ENCODE results near the gene PEAK3. TPM values are rescaled to one million over a fixed set of nuclear protein-coding genes. Genes with fewer than 3 reads are reported as not detected.

Gene PEAK3
- total and polyA plus RNA-seq, 10 of the 15 experiments (the other 5 are each of a cell fraction or from before 2014, with no cell fraction given): 0.03 to 0.10 (median 0.05) TPM; not detected in 7

- in situ Hi-C loops (cut with MboI) (no loop called here), intact Hi-C loops (cut with micrococcal nuclease; ENCODE audit: unreplicated experiment) (loop anchor here (10.0 kb wide), 1 partner anchor 167 kb away; the partner anchor contains the start of genes IZUMO4 and MOB3A)
- BruUV-seq (replicated peaks): no TSS peak
- ATAC-seq (peak; percentile 17; the same call in 1 of the 3 replicates), DNase-seq (ENCODE audit: low read depth, low spot score) (no peak), FAIRE-seq (no peak)
- Histone ChIP-seq H3K9ac (ENCODE audit: control insufficient read depth, insufficient read depth, low read length) (no peak overlapping the region), H3K27ac (ENCODE audit: control insufficient read depth, insufficient read depth) (no peak overlapping the region), H3K4me1 (ENCODE audit: control insufficient read depth, insufficient read depth, low read length) (peaks cover 25% of the 10 kb centered on the region), H4K20me1 (ENCODE audit: control insufficient read depth, insufficient read depth) (no peaks in the 10 kb centered on the region), H3K4me2 (ENCODE audit: control insufficient read depth, insufficient read depth) (no peak overlapping the region), H3K9me3 (replicated peaks; ENCODE audit: control insufficient read depth, insufficient read depth, low read length) (no peaks in the 10 kb centered on the region), H3K27me3 (replicated peaks in 1 of 2; ENCODE audit: control insufficient read depth in 2 of 2, insufficient read depth in 2 of 2, low read length in 1 of 2) (no peaks in the 10 kb centered on the region), H2AFZ (ENCODE audit: control insufficient read depth, low read depth, low read length) (no peak overlapping the region), H3K36me3 (ENCODE audit: control insufficient read depth in 2 of 2, insufficient read depth in 2 of 2, low read length in 1 of 2) (no peaks in the 10 kb centered on the region), H3K79me2 (ENCODE audit: control insufficient read depth, insufficient read depth, low read length) (no peaks in the 10 kb centered on the region), H3K4me3 (no peak overlapping the region)
- POLR2A ChIA-PET: interaction anchor here (0.7 to 4.7 kb wide), 5 partner anchors 9 to 54 kb away, joined by 3 to 54 read pairs (median 3); partner anchors contain the start of gene PLEKHJ1
- no peak for TF ChIP-seq HDAC2 (IDR thresholded peaks at IDR 0.05)
- TF ChIP-seq, protein P1, sequence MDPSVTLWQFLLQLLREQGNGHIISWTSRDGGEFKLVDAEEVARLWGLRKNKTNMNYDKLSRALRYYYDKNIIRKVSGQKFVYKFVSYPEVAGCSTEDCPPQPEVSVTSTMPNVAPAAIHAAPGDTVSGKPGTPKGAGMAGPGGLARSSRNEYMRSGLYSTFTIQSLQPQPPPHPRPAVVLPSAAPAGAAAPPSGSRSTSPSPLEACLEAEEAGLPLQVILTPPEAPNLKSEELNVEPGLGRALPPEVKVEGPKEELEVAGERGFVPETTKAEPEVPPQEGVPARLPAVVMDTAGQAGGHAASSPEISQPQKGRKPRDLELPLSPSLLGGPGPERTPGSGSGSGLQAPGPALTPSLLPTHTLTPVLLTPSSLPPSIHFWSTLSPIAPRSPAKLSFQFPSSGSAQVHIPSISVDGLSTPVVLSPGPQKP (IDR thresholded peaks at IDR 0.05; ENCODE audit: low read depth, low read length): no peak
- TF ChIP-seq CREM (IDR thresholded peaks at IDR 0.05; ENCODE audit: low read depth): peak; percentile 21; the same call in 1 of the 2 replicates
- no peak for TF ChIP-seq SRF (IDR thresholded peaks at IDR 0.05; ENCODE audit: low read depth in 2 of 2, low read length in 2 of 2)
- TF ChIP-seq, protein P2, sequence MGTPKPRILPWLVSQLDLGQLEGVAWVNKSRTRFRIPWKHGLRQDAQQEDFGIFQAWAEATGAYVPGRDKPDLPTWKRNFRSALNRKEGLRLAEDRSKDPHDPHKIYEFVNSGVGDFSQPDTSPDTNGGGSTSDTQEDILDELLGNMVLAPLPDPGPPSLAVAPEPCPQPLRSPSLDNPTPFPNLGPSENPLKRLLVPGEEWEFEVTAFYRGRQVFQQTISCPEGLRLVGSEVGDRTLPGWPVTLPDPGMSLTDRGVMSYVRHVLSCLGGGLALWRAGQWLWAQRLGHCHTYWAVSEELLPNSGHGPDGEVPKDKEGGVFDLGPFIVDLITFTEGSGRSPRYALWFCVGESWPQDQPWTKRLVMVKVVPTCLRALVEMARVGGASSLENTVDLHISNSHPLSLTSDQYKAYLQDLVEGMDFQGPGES (IDR thresholded peaks at IDR 0.05): no peak
- peak; percentile 28; the same call in 1 of the 2 replicates for TF ChIP-seq SMC3 (IDR thresholded peaks at IDR 0.05; ENCODE audit: borderline replicate concordance, low read length)
- TF ChIP-seq, protein P3, sequence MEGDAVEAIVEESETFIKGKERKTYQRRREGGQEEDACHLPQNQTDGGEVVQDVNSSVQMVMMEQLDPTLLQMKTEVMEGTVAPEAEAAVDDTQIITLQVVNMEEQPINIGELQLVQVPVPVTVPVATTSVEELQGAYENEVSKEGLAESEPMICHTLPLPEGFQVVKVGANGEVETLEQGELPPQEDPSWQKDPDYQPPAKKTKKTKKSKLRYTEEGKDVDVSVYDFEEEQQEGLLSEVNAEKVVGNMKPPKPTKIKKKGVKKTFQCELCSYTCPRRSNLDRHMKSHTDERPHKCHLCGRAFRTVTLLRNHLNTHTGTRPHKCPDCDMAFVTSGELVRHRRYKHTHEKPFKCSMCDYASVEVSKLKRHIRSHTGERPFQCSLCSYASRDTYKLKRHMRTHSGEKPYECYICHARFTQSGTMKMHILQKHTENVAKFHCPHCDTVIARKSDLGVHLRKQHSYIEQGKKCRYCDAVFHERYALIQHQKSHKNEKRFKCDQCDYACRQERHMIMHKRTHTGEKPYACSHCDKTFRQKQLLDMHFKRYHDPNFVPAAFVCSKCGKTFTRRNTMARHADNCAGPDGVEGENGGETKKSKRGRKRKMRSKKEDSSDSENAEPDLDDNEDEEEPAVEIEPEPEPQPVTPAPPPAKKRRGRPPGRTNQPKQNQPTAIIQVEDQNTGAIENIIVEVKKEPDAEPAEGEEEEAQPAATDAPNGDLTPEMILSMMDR (IDR thresholded peaks at IDR 0.05 in 2 of 3, conservative IDR thresholded peaks at IDR 0.05 in 1 of 3; ENCODE audit: control insufficient read depth in 2 of 3, extremely low read depth in 1 of 3, insufficient read depth in 1 of 3, low read depth in 3 of 3, low read length in 3 of 3): peak; percentile 56 to 77 (median 76)
- TF ChIP-seq SIX5 (IDR thresholded peaks at IDR 0.05; ENCODE audit: low read depth, low read length, severe bottlenecking): no peak
- peak; percentile 88 for TF ChIP-seq YY1 (IDR thresholded peaks at IDR 0.05; ENCODE audit: low read depth, low read length)
- TF ChIP-seq SUPT20H (IDR thresholded peaks at IDR 0.05; ENCODE audit: borderline replicate concordance, control insufficient read depth, low read depth, low read length): no peak
- peak; percentile 7; the same call in 1 of the 2 replicates for TF ChIP-seq SPI1 (IDR thresholded peaks at IDR 0.05; ENCODE audit: borderline replicate concordance, insufficient read depth, low read depth, low read length)
- TF ChIP-seq, protein P4, sequence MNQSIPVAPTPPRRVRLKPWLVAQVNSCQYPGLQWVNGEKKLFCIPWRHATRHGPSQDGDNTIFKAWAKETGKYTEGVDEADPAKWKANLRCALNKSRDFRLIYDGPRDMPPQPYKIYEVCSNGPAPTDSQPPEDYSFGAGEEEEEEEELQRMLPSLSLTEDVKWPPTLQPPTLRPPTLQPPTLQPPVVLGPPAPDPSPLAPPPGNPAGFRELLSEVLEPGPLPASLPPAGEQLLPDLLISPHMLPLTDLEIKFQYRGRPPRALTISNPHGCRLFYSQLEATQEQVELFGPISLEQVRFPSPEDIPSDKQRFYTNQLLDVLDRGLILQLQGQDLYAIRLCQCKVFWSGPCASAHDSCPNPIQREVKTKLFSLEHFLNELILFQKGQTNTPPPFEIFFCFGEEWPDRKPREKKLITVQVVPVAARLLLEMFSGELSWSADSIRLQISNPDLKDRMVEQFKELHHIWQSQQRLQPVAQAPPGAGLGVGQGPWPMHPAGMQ (IDR thresholded peaks at IDR 0.05; ENCODE audit: borderline replicate concordance): no peak
- TF ChIP-seq NFIC (IDR thresholded peaks at IDR 0.05; ENCODE audit: low read depth, low read length): no peak
- no peak for TF ChIP-seq EP300 (IDR thresholded peaks at IDR 0.05; ENCODE audit: borderline replicate concordance in 1 of 2, control insufficient read depth in 1 of 2, low read depth in 2 of 2, low read length in 2 of 2)
- no peak for TF ChIP-seq NBN (IDR thresholded peaks at IDR 0.05)
- TF ChIP-seq GATAD2B (conservative IDR thresholded peaks at IDR 0.05; ENCODE audit: low read depth): no peak
- TF ChIP-seq RAD21 (IDR thresholded peaks at IDR 0.05; ENCODE audit: insufficient read depth, low read depth, low read length): peak; percentile 50
- CTCF ChIA-PET: interaction anchor here (0.6 to 6.7 kb wide), 20 partner anchors 9 to 298 kb away, joined by 3 to 130 read pairs (median 4); partner anchors contain the start of genes LSM7, PLEKHJ1 and TIMM13
- SMC1A ChIA-PET (ENCODE audit: uncharacterized antibody, unreplicated experiment): interaction anchor here (0.7 to 5.4 kb wide), 10 partner anchors 11 to 351 kb away, joined by 3 to 46 read pairs (median 4); partner anchors contain the start of gene PLEKHJ1
- RAD21 ChIA-PET (ENCODE audit: unreplicated experiment): interaction anchor here (0.8 to 5.4 kb wide), 6 partner anchors 19 to 107 kb away, joined by 3 to 72 read pairs (median 4); partner anchors contain the start of gene SF3A2
- WGBS (ENCODE audit: insufficient coverage, insufficient replicate concordance, low lambda C conversion rate, missing lambda C conversion rate): 57% methylated on average over 7 of the region's 7 CpGs
Observed at GRCh38 chr19:2261438-2262172, 20.4 kb downstream of the PEAK3 start.
